Hematopoietic multipotent progenitor cell treated with erythropoietin and hydrocortisone succinate and interleukin-3 and kit ligand, for 15 days (in vitro differentiated cells): Measurements from ENCODE around the gene RGL2.
"Not testable (repeated sequence)": the region's sequence is repeated elsewhere in the genome, so short reads cannot be mapped to it uniquely, and the experiment has no call there.

Source experiments
- DNase-seq: peaks from one replicate; pipeline ENCODE4 v3.0.0-alpha.2; 2015; ENCODE audit warnings: low spot score

RGL2 gene

GRCh38 chr6:33273129-33273923, 25.4 kb downstream of the RGL2 start:
- no peak for DNase-seq

DNA sequence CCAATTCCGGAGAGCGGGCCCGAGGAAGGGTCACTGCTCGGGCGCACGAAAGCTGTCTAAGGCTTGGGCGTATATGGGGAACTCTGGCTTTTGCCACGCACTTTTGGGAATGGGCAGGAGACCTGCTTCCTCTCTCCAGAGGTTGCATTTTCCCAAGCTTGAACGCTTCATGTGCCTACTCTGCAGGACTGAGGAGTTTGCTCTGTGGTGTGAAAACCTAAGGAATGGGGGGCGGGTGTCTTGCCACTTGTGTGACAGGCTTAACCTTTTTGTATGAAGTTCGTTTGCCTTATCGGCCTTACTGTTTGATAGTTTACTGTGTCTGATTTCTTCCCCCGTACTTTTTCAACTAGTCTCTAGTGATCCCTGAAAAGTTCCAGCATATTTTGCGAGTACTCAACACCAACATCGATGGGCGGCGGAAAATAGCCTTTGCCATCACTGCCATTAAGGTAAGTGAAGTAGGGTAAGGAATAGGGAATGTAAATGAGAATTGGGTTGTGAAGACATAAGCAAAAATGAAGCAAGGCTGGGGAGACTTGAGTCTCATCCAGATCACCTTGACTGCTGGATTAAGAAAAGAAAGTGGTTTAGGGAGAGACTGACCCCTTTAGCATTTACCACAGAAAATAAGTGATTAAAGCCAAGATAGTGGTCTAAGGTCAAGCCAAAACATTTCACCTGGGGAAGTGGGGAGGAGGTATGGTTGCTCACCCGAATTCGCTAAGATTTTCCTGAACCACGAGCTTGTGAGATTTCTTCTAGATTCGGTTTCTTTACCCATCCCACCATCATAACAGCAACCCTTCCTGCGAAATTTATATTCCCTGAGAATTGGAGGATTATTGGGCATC, 26.2 kb downstream of the RGL2 start:
- no peak for DNase-seq

DNA sequence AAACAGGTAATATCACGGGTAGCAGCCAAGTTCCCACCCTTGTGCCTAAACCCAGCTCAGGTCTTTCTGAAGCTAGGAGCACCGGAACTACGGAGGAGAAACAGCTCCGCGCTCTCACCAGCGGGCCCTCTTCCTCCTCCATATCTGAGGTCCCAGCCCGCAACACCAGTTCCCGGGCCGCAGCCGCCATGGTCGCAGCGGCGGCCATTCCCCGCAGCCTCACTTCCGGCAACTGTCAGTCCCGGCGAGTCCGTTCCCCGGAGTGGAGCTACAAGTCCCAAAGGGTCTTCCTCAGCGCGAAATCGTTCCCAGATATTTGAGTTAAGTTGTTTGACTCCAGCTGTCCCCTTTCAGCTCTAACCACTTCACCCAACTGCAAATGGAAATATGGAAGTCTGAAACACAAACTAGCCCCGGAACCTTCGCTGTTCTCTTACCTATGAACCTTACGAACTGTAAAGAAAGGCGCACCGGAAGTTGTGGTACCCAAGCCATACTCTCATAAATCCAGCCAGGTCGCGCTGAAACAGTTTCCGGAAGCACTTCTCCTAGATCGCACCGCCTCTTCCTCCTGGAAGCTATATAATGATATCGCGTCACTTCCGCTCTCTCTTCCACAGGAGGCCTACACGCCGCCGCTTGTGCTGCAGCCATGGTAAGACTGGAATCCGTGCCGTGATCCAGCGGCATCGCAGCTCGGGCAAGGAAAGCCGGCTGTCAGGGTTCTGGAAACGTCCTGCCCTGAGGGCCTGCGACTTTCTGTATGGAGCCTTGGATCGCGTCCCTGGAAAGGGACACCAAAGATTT, 27.1 kb downstream of the RGL2 start, which contains the start of the genes RPS18 and VPS52:
TSS of gene RPS18 (plus strand) at position 608 of the 807 bp plus-strand sequence. CDS start at position 653, 45 bp downstream.
TSS of gene VPS52 (minus strand) at position 409 of the 807 bp plus-strand sequence. CDS start at position 208, 201 bp downstream.
- peak; percentile 99 for DNase-seq

DNA sequence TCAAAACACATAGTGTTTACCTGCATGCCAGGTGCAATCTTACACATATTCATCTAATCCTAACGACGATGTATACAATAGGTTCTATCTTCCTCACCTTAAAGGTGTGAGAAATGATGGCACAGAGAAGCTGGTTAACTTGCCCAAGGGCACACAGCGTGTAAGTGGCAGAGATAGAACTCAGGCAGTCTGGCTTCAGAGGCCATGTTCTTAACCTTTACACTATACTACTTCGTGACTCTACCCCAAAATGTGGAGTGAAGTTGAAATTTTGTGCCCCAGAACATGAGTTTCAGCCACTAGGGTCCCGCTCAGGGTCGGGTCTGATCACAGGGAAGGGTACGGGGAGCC, 27.6 kb downstream of the RGL2 start:
- no peak for DNase-seq

DNA sequence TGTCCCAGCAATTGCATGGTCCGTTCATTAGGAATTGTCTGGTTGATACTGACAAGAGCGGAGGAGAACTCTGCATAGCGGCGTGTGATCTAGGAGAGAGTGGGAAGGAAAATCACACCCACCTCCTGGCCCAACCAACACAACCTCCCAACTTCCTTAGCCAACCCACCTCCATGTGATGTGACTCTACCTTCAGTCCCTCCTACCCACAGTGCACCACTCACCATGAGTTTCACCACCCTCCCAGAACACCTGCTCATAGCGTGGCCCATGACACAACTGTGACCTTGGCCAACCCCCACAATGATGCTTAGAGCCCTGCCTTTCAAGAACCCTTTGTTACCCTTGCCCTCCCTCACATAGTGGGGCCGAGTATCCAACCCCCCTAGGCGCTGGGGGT, 34.7 kb downstream of the RGL2 start:
- no peak for DNase-seq

- not testable (repeated sequence) for DNase-seq
Measured at GRCh38 chr6:33262490-33262889, 36.3 kb downstream of the RGL2 start.

- DNase-seq: no peak
Measured at GRCh38 chr6:33259032-33259431, 39.7 kb downstream of the RGL2 start.

DNA sequence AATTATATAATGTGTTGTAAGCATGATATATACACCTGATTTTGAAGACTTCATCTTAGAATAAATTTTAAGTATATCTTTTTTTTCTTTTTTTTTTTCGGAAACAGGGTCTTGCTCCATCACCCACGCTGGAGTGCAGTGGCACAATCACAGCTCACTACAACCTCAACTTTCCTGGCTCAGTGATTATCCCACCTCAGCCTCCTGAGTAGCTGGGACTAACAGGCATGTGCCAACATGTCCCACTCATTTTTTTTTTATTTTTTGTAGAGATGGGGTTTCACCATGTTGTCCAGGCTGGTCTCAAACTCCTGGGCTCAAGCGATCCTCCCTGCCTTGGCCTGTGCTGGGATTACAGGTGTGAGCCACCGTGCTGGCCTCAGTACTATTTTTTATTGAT, 44.2 kb downstream of the RGL2 start:
- no peak for DNase-seq

- DNase-seq: no peak
Measured at GRCh38 chr6:33252759-33253158, 46.0 kb downstream of the RGL2 start.

- DNase-seq: no peak
Measured at GRCh38 chr6:33251395-33252012, 47.2 kb downstream of the RGL2 start.

- DNase-seq: no peak
Measured at GRCh38 chr6:33250731-33251130, 48.0 kb downstream of the RGL2 start.

DNA sequence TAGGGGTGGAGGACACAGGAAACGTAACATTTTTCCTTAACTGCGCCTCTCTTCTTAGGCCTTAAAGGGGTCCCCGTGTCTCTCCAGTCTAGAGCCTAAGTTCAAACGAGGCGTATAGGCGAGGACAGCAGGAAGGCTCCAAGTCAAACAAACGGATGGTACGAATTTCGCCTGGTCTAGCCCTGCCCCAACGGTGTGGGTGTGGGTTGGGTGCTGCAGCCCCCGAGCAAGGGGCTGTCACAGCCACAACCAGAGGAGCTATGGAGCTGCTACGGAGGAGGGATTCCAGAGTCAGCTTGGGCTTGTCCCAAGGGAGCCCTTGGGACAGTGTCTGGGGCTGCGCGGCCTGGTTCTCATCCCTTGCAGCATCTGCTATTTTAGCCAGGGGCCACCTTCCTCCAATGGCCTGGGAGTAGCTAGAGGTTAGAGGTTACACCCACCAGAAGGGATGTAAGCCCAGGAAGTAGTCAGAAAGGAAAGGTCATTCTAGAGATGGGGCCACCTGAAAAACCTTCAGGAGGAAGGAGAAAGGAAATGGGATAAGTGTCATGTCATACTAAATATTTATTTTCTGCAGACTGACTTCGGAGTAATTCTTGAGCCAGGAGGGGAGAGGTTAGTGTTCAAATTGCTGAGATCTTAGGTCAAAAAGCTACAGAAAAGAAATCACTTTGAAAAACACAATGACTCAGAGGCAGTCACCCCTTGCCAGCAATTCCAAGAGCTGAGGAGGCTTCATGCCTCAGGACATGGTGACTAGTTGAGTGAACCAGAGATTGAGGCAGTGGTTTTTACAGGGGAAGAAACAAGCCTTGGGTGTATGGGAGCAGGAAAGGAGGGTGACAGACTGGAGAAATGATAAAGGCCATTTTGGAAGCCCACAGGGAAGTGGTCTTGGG, 48.8 kb downstream of the RGL2 start:
- no peak for DNase-seq

- peak; percentile 100 for DNase-seq
Measured at GRCh38 chr6:33248932-33249731, 49.6 kb downstream of the RGL2 start.

GRCh38 chr6:33248643-33248931, 50.2 kb downstream of the RGL2 start:
- DNase-seq: no peak

- DNase-seq: peak; percentile 90
Measured at GRCh38 chr6:33247977-33248642, 50.6 kb downstream of the RGL2 start.

DNA sequence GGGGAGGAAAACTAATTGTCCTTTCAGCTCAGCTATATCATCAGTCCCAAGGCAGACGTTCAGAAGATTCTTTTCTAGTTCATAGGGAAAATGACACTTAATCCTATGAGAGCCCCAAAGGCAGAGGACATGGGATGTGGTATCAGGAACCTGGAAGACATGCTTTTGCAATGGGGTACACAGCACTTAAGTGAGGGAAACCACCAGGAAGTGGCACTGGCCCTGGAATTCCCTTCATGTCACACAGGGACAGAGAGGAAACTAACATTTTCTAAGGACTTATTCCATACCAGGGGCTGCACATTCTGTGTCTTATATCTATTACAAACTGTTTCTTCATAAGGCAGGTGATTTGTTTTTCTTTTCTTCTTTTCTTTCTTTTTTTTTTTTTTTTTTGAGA, 55.3 kb downstream of the RGL2 start:
- no peak for DNase-seq

DNA sequence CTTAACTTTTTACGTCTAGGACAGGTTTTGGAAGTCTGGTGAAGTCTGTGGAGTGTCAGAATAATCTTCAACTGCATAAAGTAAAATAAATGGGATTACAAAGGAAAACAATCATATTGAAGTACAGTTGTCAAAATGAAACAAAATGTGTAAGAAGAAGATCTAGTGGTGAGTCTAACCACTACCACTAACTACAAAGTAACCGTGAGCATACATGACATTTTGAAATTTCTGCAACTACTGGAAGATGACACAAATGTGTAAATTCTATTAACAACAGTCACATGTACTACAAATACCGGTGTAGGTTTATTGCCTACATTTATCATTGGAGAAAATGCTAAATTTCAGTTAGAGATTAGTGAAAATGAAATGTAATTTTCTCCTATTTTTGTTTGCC, 56.8 kb downstream of the RGL2 start:
- no peak for DNase-seq
